Measurements from ENCODE around the gene ATP2B3.

ATP2B3 gene

GRCh38 chrX:153491918-153492317 is 25.5 kb upstream of the ATP2B3 start:
- TF ChIP-seq POLR2AphosphoS5 (IDR thresholded peaks at IDR 0.05; ENCODE audit: low read depth, low read length) (no peak), REST (IDR thresholded peaks at IDR 0.05; ENCODE audit: insufficient read depth in 1 of 2, low read depth in 2 of 2, low read length in 2 of 2) (no peak), TAF1 (IDR thresholded peaks at IDR 0.05; ENCODE audit: borderline replicate concordance, insufficient read depth, low read length) (no peak), SIN3A (IDR thresholded peaks at IDR 0.05; ENCODE audit: borderline replicate concordance, insufficient read depth, low read length) (no peak), FOXP2 (optimal IDR thresholded peaks at IDR 0.05; ENCODE audit: borderline replicate concordance, extremely low read depth, extremely low read length, insufficient read depth) (no peak)

GRCh38 chrX:153492543-153492942 is 24.9 kb upstream of the ATP2B3 start:
- no peak for TF ChIP-seq TAF1 (IDR thresholded peaks at IDR 0.05; ENCODE audit: borderline replicate concordance, insufficient read depth, low read length)
- no peak for TF ChIP-seq SIN3A (IDR thresholded peaks at IDR 0.05; ENCODE audit: borderline replicate concordance, insufficient read depth, low read length)
- no peak for TF ChIP-seq FOXP2 (optimal IDR thresholded peaks at IDR 0.05; ENCODE audit: borderline replicate concordance, extremely low read depth, extremely low read length, insufficient read depth)
- no peak for TF ChIP-seq POLR2AphosphoS5 (IDR thresholded peaks at IDR 0.05; ENCODE audit: low read depth, low read length)
- TF ChIP-seq REST (IDR thresholded peaks at IDR 0.05; ENCODE audit: insufficient read depth in 1 of 2, low read depth in 2 of 2, low read length in 2 of 2), result no peak

- no peak for TF ChIP-seq POLR2AphosphoS5 (IDR thresholded peaks at IDR 0.05; ENCODE audit: low read depth, low read length)
- TF ChIP-seq REST (IDR thresholded peaks at IDR 0.05; ENCODE audit: insufficient read depth in 1 of 2, low read depth in 2 of 2, low read length in 2 of 2), result no peak
- no peak for TF ChIP-seq FOXP2 (optimal IDR thresholded peaks at IDR 0.05; ENCODE audit: borderline replicate concordance, extremely low read depth, extremely low read length, insufficient read depth)
- TF ChIP-seq TAF1 (IDR thresholded peaks at IDR 0.05; ENCODE audit: borderline replicate concordance, insufficient read depth, low read length), result no peak
- TF ChIP-seq SIN3A (IDR thresholded peaks at IDR 0.05; ENCODE audit: borderline replicate concordance, insufficient read depth, low read length), result no peak
These were observed 24.4 kb upstream of the ATP2B3 start for GRCh38 chrX:153493085-153493484.

- TF ChIP-seq POLR2AphosphoS5 (IDR thresholded peaks at IDR 0.05; ENCODE audit: low read depth, low read length), result no peak
- TF ChIP-seq SIN3A (IDR thresholded peaks at IDR 0.05; ENCODE audit: borderline replicate concordance, insufficient read depth, low read length), result no peak
- TF ChIP-seq TAF1 (IDR thresholded peaks at IDR 0.05; ENCODE audit: borderline replicate concordance, insufficient read depth, low read length), result no peak
These were observed 23.4 kb upstream of the ATP2B3 start for GRCh38 chrX:153494061-153494460.

- TF ChIP-seq POLR2AphosphoS5 (IDR thresholded peaks at IDR 0.05; ENCODE audit: low read depth, low read length), result peak; percentile 66; the same call in 1 of the 2 replicates
- TF ChIP-seq TAF1 (IDR thresholded peaks at IDR 0.05; ENCODE audit: borderline replicate concordance, insufficient read depth, low read length), result peak; percentile 14; the same call in 1 of the 2 replicates
- no peak for TF ChIP-seq REST (IDR thresholded peaks at IDR 0.05; ENCODE audit: insufficient read depth in 1 of 2, low read depth in 2 of 2, low read length in 2 of 2)
These were observed 22.7 kb upstream of the ATP2B3 start, which contains the start of gene BGN for GRCh38 chrX:153494541-153495361. Gene BGN, plus strand, starts transcription at chrX:153494980. Its CDS starts 9,652 bp downstream, at chrX:153504632.

All from PFSK-1 (cell line).